PC-3 (cell line): ENCODE measurements around the gene PI4KB.

Experiments used
- EZH2 ChIP-seq: fragments of 300-600 bp; sonication (generic); IDR thresholded peaks from one replicate; pipeline ENCODE4 v1.6.1; 2017; ENCODE audit warnings: antibody characterized with exemption, mild to moderate bottlenecking, low read length; ENCODE audit not compliant: unreplicated experiment
- EZH2phosphoT487 ChIP-seq: fragments of 300-600 bp; sonication (generic); IDR thresholded peaks from 2 replicates; pipeline ENCODE4 v1.6.1; 2018; ENCODE audit warnings: mild to moderate bottlenecking, antibody characterized with exemption, low read length, borderline replicate concordance
- TF ChIP-seq, protein P1 (sequence below): fragments of 300-600 bp; sonication (generic); conservative IDR thresholded peaks from 2 replicates; pipeline ENCODE4 v1.5.1; 2017; ENCODE audit warnings: antibody characterized with exemption, low read depth, mild to moderate bottlenecking, low read length

DNA sequence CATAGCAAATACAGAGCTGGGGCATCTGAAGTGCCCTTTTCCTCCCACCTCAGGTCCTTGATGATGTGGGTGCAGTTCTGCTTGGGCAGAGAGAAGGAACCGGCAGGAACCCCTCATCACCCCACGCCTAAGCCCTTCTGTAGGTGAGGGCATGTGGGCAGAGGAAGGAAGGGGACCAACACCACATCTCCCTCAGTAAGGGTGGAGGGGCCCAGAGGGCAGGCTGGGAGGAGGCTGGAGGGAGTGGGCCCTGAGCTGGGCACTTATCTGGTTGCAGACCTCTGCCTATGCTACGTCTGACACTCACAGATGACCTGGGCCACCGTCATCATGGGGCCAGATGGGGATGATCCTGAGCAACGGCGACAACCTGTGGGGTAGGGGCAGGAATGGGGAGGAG is 34.1 kb downstream of the PI4KB start:
- TF ChIP-seq, protein P1, sequence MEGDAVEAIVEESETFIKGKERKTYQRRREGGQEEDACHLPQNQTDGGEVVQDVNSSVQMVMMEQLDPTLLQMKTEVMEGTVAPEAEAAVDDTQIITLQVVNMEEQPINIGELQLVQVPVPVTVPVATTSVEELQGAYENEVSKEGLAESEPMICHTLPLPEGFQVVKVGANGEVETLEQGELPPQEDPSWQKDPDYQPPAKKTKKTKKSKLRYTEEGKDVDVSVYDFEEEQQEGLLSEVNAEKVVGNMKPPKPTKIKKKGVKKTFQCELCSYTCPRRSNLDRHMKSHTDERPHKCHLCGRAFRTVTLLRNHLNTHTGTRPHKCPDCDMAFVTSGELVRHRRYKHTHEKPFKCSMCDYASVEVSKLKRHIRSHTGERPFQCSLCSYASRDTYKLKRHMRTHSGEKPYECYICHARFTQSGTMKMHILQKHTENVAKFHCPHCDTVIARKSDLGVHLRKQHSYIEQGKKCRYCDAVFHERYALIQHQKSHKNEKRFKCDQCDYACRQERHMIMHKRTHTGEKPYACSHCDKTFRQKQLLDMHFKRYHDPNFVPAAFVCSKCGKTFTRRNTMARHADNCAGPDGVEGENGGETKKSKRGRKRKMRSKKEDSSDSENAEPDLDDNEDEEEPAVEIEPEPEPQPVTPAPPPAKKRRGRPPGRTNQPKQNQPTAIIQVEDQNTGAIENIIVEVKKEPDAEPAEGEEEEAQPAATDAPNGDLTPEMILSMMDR = no peak
- TF ChIP-seq EZH2phosphoT487 (no peak), EZH2 (no peak)
